Ovary (tissue), 3 donors: Measurements from ENCODE around the gene LAMTOR4.

ENCODE experiments used
- EP300 ChIP-seq: sonication (generic); formaldehyde crosslinking; IDR thresholded peaks from one replicate; pipeline ENCODE4 v1.6.1; 2017; ENCODE audit warnings: antibody characterized with exemption
- POLR2A ChIP-seq: fragments of 450-650 bp; IDR thresholded peaks from one replicate; pipeline ENCODE4 v1.6.1; 2017; ENCODE audit warnings: antibody characterized with exemption, mild to moderate bottlenecking, moderate library complexity
- TF ChIP-seq, protein P1 (sequence below), 3 donors: fragments of 450-650 bp in 2 of 3; fragments of 200-600 bp in 1 of 3; IDR thresholded peaks; one replicate each; pipeline versions ENCODE4 v1.5.1 to v1.8.0; 2016 to 2022; ENCODE audit warnings: antibody characterized with exemption in 3 of 3, mild to moderate bottlenecking in 1 of 3
- donor health status: DM: no; HTN: no; CAD: no.

- TF ChIP-seq, protein P1, sequence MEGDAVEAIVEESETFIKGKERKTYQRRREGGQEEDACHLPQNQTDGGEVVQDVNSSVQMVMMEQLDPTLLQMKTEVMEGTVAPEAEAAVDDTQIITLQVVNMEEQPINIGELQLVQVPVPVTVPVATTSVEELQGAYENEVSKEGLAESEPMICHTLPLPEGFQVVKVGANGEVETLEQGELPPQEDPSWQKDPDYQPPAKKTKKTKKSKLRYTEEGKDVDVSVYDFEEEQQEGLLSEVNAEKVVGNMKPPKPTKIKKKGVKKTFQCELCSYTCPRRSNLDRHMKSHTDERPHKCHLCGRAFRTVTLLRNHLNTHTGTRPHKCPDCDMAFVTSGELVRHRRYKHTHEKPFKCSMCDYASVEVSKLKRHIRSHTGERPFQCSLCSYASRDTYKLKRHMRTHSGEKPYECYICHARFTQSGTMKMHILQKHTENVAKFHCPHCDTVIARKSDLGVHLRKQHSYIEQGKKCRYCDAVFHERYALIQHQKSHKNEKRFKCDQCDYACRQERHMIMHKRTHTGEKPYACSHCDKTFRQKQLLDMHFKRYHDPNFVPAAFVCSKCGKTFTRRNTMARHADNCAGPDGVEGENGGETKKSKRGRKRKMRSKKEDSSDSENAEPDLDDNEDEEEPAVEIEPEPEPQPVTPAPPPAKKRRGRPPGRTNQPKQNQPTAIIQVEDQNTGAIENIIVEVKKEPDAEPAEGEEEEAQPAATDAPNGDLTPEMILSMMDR (IDR thresholded peaks at IDR 0.05), result no peak
- TF ChIP-seq POLR2A (no peak), EP300 (no peak)
These were observed 20.6 kb downstream of the LAMTOR4 start for GRCh38 chr7:100169147-100169850.
